Endothelial cell of umbilical vein (primary cell): Measurements from ENCODE around the gene METRNL.

ENCODE experiments used
- EZH2 ChIP-seq: IDR thresholded peaks from 2 replicates; pipeline ENCODE4 v1.6.1; 2012; ENCODE audit warnings: borderline replicate concordance, low read depth, mild to moderate bottlenecking, moderate library complexity, low read length, inconsistent platforms; ENCODE audit not compliant: severe bottlenecking
- POLR2A ChIP-seq: IDR thresholded peaks from 2 replicates; pipeline ENCODE4 v1.6.1; 2012; ENCODE audit warnings: low read depth, mild to moderate bottlenecking, control low read depth, low read length
- TF ChIP-seq, protein P1 (sequence below), 2 donors: IDR thresholded peaks; 1 replicate in 1 of 2; 2 replicates in 1 of 2; pipeline ENCODE4 v1.5.1; 2011; ENCODE audit warnings: low read length in 2 of 2, mild to moderate bottlenecking in 2 of 2, moderate library complexity in 2 of 2, control low read depth in 1 of 2, inconsistent platforms in 1 of 2, low read depth in 1 of 2; ENCODE audit not compliant: insufficient read depth in 1 of 2; ENCODE audit errors: extremely low read depth in 1 of 2

DNA sequence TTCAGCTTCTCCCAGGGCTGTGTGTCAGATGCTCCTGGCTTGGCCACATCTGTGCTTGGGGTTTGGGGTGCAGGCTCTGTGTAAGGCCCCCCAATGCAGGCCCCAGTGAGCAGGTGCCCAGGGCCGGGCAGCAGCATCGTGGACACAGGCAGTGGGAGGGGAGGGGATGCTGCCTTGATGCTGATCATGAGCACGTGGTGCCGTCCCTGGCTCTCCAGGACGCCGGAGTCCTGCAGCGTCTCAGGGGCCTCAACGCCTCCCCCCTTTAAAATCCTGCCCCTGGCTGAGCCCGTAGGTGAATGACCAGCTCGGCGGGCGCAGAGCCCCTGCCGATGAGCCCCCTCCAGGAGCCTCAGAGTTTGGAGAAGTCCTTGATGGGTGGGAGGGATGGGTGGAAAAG is 9.0 kb downstream of the METRNL start:
- no peak for TF ChIP-seq EZH2
- no peak for TF ChIP-seq POLR2A
- TF ChIP-seq, protein P1, sequence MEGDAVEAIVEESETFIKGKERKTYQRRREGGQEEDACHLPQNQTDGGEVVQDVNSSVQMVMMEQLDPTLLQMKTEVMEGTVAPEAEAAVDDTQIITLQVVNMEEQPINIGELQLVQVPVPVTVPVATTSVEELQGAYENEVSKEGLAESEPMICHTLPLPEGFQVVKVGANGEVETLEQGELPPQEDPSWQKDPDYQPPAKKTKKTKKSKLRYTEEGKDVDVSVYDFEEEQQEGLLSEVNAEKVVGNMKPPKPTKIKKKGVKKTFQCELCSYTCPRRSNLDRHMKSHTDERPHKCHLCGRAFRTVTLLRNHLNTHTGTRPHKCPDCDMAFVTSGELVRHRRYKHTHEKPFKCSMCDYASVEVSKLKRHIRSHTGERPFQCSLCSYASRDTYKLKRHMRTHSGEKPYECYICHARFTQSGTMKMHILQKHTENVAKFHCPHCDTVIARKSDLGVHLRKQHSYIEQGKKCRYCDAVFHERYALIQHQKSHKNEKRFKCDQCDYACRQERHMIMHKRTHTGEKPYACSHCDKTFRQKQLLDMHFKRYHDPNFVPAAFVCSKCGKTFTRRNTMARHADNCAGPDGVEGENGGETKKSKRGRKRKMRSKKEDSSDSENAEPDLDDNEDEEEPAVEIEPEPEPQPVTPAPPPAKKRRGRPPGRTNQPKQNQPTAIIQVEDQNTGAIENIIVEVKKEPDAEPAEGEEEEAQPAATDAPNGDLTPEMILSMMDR (IDR thresholded peaks at IDR 0.05; ENCODE audit: extremely low read depth in 1 of 2, insufficient read depth in 1 of 2, low read depth in 1 of 2, low read length in 2 of 2) = no peak
